ENCODE measurements around the gene PYGB. TPM values are rescaled to one million over a fixed set of nuclear protein-coding genes. Genes with fewer than 3 reads are reported as not detected.

The PYGB gene
- total and polyA plus RNA-seq, 2 donors = 27.4 to 52.6 TPM

GRCh38 chr20:25249198-25249931 is 1.5 kb downstream of the PYGB start:
- H3K9me3 ChIP-seq (ENCODE audit: control insufficient read depth in 2 of 2, insufficient read depth in 1 of 2, low read length in 1 of 2) = no peaks in the 10 kb centered on the region
- no peak for DNase-seq (ENCODE audit: low read depth in 6 of 9, low spot score in 9 of 9)
- no peak overlapping the region for H3K27ac ChIP-seq (ENCODE audit: low read depth in 1 of 2, low read length in 1 of 2)
- peak overlapping the region; percentile 55 to 68 for H3K4me3 ChIP-seq (ENCODE audit: low read length in 2 of 2)
- WGBS = 85% methylated on average over 9 of the region's 9 CpGs
- H3K36me3 ChIP-seq (ENCODE audit: control insufficient read depth in 2 of 2, insufficient read depth in 2 of 2, low read length in 1 of 2) = peaks cover 0 to 3% of the 10 kb centered on the region in 2 donors
- peaks cover 0 to 15% of the 10 kb centered on the region in 2 donors for H3K27me3 ChIP-seq (ENCODE audit: control insufficient read depth in 2 of 2, insufficient read depth in 1 of 2, low read length in 1 of 2)
- peaks cover 13 to 14% of the 10 kb centered on the region in 2 donors for H3K4me1 ChIP-seq (ENCODE audit: control insufficient read depth in 2 of 2, insufficient read depth in 2 of 2, low read length in 2 of 2)

GRCh38 chr20:25250508-25250907 is 2.6 kb downstream of the PYGB start:
- H3K9me3 ChIP-seq (ENCODE audit: control insufficient read depth in 2 of 2, insufficient read depth in 1 of 2, low read length in 1 of 2) = no peaks in the 10 kb centered on the region
- H3K4me3 ChIP-seq (ENCODE audit: low read length in 2 of 2) = no peak overlapping the region
- H3K4me1 ChIP-seq (ENCODE audit: control insufficient read depth in 2 of 2, insufficient read depth in 2 of 2, low read length in 2 of 2) = peaks cover 13 to 14% of the 10 kb centered on the region in 2 donors
- no peak for DNase-seq (ENCODE audit: low read depth in 6 of 9, low spot score in 9 of 9)
- peaks cover 0 to 15% of the 10 kb centered on the region in 2 donors for H3K27me3 ChIP-seq (ENCODE audit: control insufficient read depth in 2 of 2, insufficient read depth in 1 of 2, low read length in 1 of 2)
- H3K27ac ChIP-seq (ENCODE audit: low read depth in 1 of 2, low read length in 1 of 2) = no peak overlapping the region
- 96% methylated on average over 3 of the region's 3 CpGs for WGBS
- peaks cover 0 to 7% of the 10 kb centered on the region in 2 donors for H3K36me3 ChIP-seq (ENCODE audit: control insufficient read depth in 2 of 2, insufficient read depth in 2 of 2, low read length in 1 of 2)

- Histone ChIP-seq H3K36me3 (ENCODE audit: control insufficient read depth in 2 of 2, insufficient read depth in 2 of 2, low read length in 1 of 2) (peaks cover 0 to 7% of the 10 kb centered on the region in 2 donors), H3K27ac (ENCODE audit: low read depth in 1 of 2, low read length in 1 of 2) (no peak overlapping the region), H3K4me1 (ENCODE audit: control insufficient read depth in 2 of 2, insufficient read depth in 2 of 2, low read length in 2 of 2) (peaks cover 13 to 14% of the 10 kb centered on the region in 2 donors), H3K4me3 (ENCODE audit: low read length in 2 of 2) (no peak overlapping the region), H3K27me3 (ENCODE audit: control insufficient read depth in 2 of 2, insufficient read depth in 1 of 2, low read length in 1 of 2) (peaks cover 0 to 15% of the 10 kb centered on the region in 2 donors), H3K9me3 (ENCODE audit: control insufficient read depth in 2 of 2, insufficient read depth in 1 of 2, low read length in 1 of 2) (no peaks in the 10 kb centered on the region)
- 98% methylated on average over 9 of the region's 9 CpGs for WGBS
- DNase-seq (ENCODE audit: low read depth in 6 of 9, low spot score in 9 of 9) = no peak
Observed at GRCh38 chr20:25251019-25251418, 3.1 kb downstream of the PYGB start.

GRCh38 chr20:25251558-25251957 is 3.7 kb downstream of the PYGB start:
- DNase-seq (ENCODE audit: low read depth in 6 of 9, low spot score in 9 of 9) = no peak
- Histone ChIP-seq H3K4me1 (ENCODE audit: control insufficient read depth in 2 of 2, insufficient read depth in 2 of 2, low read length in 2 of 2) (peaks cover 10 to 14% of the 10 kb centered on the region in 2 donors), H3K9me3 (ENCODE audit: control insufficient read depth in 2 of 2, insufficient read depth in 1 of 2, low read length in 1 of 2) (no peaks in the 10 kb centered on the region), H3K4me3 (ENCODE audit: low read length in 2 of 2) (no peak overlapping the region), H3K27me3 (ENCODE audit: control insufficient read depth in 2 of 2, insufficient read depth in 1 of 2, low read length in 1 of 2) (peaks cover 0 to 14% of the 10 kb centered on the region in 2 donors), H3K36me3 (ENCODE audit: control insufficient read depth in 2 of 2, insufficient read depth in 2 of 2, low read length in 1 of 2) (peaks cover 0 to 7% of the 10 kb centered on the region in 2 donors), H3K27ac (ENCODE audit: low read depth in 1 of 2, low read length in 1 of 2) (no peak overlapping the region)
- 95% methylated on average over 4 of the region's 4 CpGs for WGBS

- Histone ChIP-seq H3K27ac (ENCODE audit: low read depth in 1 of 2, low read length in 1 of 2) (no peak overlapping the region), H3K27me3 (ENCODE audit: control insufficient read depth in 2 of 2, insufficient read depth in 1 of 2, low read length in 1 of 2) (peaks cover 0 to 7% of the 10 kb centered on the region in 2 donors), H3K36me3 (ENCODE audit: control insufficient read depth in 2 of 2, insufficient read depth in 2 of 2, low read length in 1 of 2) (peaks cover 0 to 7% of the 10 kb centered on the region in 2 donors), H3K9me3 (ENCODE audit: control insufficient read depth in 2 of 2, insufficient read depth in 1 of 2, low read length in 1 of 2) (no peaks in the 10 kb centered on the region), H3K4me3 (ENCODE audit: low read length in 2 of 2) (no peak overlapping the region), H3K4me1 (ENCODE audit: control insufficient read depth in 2 of 2, insufficient read depth in 2 of 2, low read length in 2 of 2) (peaks cover 4 to 11% of the 10 kb centered on the region in 2 donors)
- DNase-seq (ENCODE audit: low read depth in 6 of 9, low spot score in 9 of 9) = no peak
- WGBS = 98% methylated on average over 6 of the region's 6 CpGs
Observed at GRCh38 chr20:25252230-25252651, 4.4 kb downstream of the PYGB start.

GRCh38 chr20:25252686-25253421 is 5.0 kb downstream of the PYGB start:
- peaks cover 0 to 7% of the 10 kb centered on the region in 2 donors for H3K36me3 ChIP-seq (ENCODE audit: control insufficient read depth in 2 of 2, insufficient read depth in 2 of 2, low read length in 1 of 2)
- WGBS = over 99% methylated on average over 6 of the region's 6 CpGs
- peaks cover 0 to 3% of the 10 kb centered on the region in 2 donors for H3K27me3 ChIP-seq (ENCODE audit: control insufficient read depth in 2 of 2, insufficient read depth in 1 of 2, low read length in 1 of 2)
- H3K27ac ChIP-seq (ENCODE audit: low read depth in 1 of 2, low read length in 1 of 2) = no peak overlapping the region
- DNase-seq (ENCODE audit: low read depth in 6 of 9, low spot score in 9 of 9) = no peak
- H3K9me3 ChIP-seq (ENCODE audit: control insufficient read depth in 2 of 2, insufficient read depth in 1 of 2, low read length in 1 of 2) = no peaks in the 10 kb centered on the region
- H3K4me3 ChIP-seq (ENCODE audit: low read length in 2 of 2) = no peak overlapping the region
- H3K4me1 ChIP-seq (ENCODE audit: control insufficient read depth in 2 of 2, insufficient read depth in 2 of 2, low read length in 2 of 2) = peaks cover 3 to 8% of the 10 kb centered on the region in 2 donors

GRCh38 chr20:25253606-25254275 is 5.9 kb downstream of the PYGB start:
- DNase-seq (ENCODE audit: low read depth in 6 of 9, low spot score in 9 of 9) = no peak
- Histone ChIP-seq H3K4me1 (ENCODE audit: control insufficient read depth in 2 of 2, insufficient read depth in 2 of 2, low read length in 2 of 2) (peaks cover 1 to 12% of the 10 kb centered on the region in 2 donors), H3K9me3 (ENCODE audit: control insufficient read depth in 2 of 2, insufficient read depth in 1 of 2, low read length in 1 of 2) (peaks cover 0 to 3% of the 10 kb centered on the region in 2 donors), H3K4me3 (ENCODE audit: low read length in 2 of 2) (no peak overlapping the region), H3K27me3 (ENCODE audit: control insufficient read depth in 2 of 2, insufficient read depth in 1 of 2, low read length in 1 of 2) (peaks cover 0 to under 1% of the 10 kb centered on the region in 2 donors), H3K36me3 (ENCODE audit: control insufficient read depth in 2 of 2, insufficient read depth in 2 of 2, low read length in 1 of 2) (peaks cover 0 to 7% of the 10 kb centered on the region in 2 donors), H3K27ac (ENCODE audit: low read depth in 1 of 2, low read length in 1 of 2) (no peak overlapping the region)
- 98% methylated on average over 11 of the region's 11 CpGs for WGBS

- Histone ChIP-seq H3K4me3 (ENCODE audit: low read length in 2 of 2) (no peak overlapping the region), H3K36me3 (ENCODE audit: control insufficient read depth in 2 of 2, insufficient read depth in 2 of 2, low read length in 1 of 2) (peaks cover 0 to 7% of the 10 kb centered on the region in 2 donors), H3K9me3 (ENCODE audit: control insufficient read depth in 2 of 2, insufficient read depth in 1 of 2, low read length in 1 of 2) (peaks cover 0 to 3% of the 10 kb centered on the region in 2 donors), H3K27ac (ENCODE audit: low read depth in 1 of 2, low read length in 1 of 2) (no peak overlapping the region), H3K27me3 (ENCODE audit: control insufficient read depth in 2 of 2, insufficient read depth in 1 of 2, low read length in 1 of 2) (no peaks in the 10 kb centered on the region), H3K4me1 (ENCODE audit: control insufficient read depth in 2 of 2, insufficient read depth in 2 of 2, low read length in 2 of 2) (peaks cover 4 to 19% of the 10 kb centered on the region in 2 donors)
- no peak for DNase-seq (ENCODE audit: low read depth in 6 of 9, low spot score in 9 of 9)
- WGBS = 93% methylated on average over 5 of the region's 5 CpGs
Observed at GRCh38 chr20:25254571-25254970, 6.7 kb downstream of the PYGB start.

Data from thymus (tissue), 11 donors.